ENCODE results near the gene ATP8A2.
"Not testable (repeated sequence)": the region's sequence is repeated elsewhere in the genome, so short reads cannot be mapped to it uniquely, and the experiment has no call there.

ATP8A2 gene

GRCh38 chr13:25548991-25549390 lies 177.2 kb downstream of the ATP8A2 start:
- DNase-seq (ENCODE audit: low spot score), result not testable (repeated sequence)

DNA sequence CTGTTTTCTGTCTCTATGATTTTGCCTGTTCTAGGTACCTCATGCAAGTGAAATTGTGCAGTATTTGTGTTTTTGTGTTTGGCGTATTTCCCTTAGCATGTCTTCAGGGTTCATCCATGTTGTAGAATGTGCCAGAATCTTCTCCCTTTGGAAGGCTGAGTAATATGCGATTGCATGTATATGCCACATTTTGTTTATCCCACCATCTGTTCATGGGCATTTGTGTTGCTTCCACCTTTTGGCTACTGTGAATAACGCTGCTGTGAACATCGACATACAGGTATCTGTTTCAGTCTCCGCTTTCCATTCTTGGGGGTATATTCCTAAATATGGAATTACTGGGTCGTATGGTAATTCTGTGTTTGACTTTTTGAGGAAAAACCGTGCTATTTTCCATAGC lies 190.0 kb downstream of the ATP8A2 start:
- no peak for DNase-seq (ENCODE audit: low spot score)

- DNase-seq (ENCODE audit: low spot score), result no peak
Measured at GRCh38 chr13:25570185-25570584, 198.4 kb downstream of the ATP8A2 start.

DNA sequence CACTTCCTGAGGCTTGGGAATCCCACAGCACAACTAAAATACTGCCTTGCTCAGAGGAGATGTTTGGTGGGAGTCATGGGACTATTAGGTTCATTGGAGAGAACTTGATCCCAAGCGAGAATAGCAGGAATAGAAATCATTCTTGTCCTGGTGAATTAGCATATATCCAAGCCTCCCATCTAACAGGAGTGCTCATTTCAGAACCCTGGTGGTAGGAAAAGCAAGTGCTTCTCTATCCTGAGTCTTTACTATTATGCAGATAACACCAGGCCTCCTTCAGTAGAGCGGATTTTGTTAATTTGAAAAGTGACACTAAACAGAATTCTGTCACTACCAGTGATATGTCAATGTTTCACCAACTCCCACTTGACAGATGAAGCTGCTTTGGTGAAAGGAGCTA lies 199.5 kb downstream of the ATP8A2 start:
- DNase-seq (ENCODE audit: low spot score), result no peak

GRCh38 chr13:25572171-25572570 lies 200.4 kb downstream of the ATP8A2 start:
- DNase-seq (ENCODE audit: low spot score), result not testable (repeated sequence)

GRCh38 chr13:25574437-25575411 lies 202.9 kb downstream of the ATP8A2 start:
- DNase-seq (ENCODE audit: low spot score), result peak; percentile 36

DNA sequence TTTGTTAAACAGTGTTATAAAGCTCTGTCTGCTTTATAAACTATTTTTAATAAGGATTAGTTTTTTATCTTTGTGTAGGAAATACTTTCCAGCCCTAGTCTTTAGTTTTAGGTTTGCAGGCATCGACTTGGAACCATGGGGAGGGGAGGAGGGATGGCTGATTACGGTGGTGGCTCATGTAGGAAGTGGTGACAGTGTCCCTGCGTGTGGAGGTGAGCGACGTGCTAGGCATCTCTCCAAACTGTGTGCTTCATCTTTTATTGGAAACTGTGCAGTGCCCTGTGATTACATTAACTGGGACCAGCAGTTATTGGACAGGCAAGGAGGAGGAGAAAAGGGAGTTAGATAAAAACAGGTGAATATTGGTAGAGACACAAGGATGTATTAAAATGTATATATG lies 203.8 kb downstream of the ATP8A2 start:
- DNase-seq (ENCODE audit: low spot score), result no peak

DNA sequence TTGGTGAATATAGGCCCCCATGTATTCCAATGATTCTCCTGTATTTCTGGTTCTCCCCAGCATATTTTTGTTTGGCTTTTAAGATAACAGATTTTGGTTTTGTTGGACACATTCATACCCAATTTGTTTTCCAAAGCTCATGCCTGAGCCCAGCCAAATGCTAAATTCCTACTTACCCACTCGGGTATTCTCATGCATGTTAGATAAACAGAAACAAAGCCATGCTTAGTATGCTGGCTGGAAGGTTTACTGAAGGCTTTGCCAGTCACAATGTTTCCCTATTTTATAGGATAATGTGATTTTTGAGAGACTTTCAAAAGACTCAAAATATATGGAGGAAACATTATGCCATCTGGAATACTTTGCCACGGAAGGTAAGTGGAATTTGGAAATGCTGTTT lies 206.8 kb downstream of the ATP8A2 start:
- no peak for DNase-seq (ENCODE audit: low spot score)

DNA sequence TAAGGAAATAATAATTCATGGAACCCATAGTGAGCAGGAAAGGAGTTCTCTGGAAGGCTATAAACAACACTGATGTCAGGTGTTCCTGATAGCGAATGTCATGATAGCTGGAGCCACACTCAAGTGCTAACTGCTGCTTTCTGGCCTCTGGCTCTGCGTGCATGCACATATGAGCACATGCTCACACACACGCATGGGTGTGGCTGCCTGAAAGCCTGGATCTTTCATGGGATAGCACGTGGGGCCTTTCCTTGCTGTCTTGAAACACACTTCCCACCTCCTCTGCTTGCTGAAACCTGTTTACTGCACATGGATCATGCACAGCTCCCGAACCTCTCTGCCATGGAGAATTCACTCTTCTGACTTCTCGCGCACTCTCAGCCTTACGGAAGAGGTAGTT lies 207.4 kb downstream of the ATP8A2 start:
- no peak for DNase-seq (ENCODE audit: low spot score)

DNA sequence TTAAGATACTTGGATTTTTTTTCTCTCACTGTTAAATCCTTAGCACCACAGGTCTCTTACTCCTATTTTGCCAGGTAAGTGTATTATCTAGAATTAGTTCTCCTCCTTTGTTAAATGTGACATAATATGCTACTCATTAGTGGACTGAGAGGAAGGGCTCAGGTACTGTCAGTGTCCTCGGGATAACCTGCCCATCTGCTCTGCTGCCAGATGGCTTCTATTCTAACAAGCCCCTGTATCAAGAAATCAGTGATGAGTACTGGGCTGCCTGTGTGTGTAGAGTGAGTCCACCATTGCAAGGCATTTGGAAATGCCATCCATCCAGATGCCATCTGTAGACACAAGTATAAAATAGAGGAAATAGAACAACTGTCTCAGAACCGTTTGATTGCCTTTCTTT lies 209.6 kb downstream of the ATP8A2 start:
- DNase-seq (ENCODE audit: low spot score), result no peak

GRCh38 chr13:25584087-25584486 lies 212.3 kb downstream of the ATP8A2 start:
- no peak for DNase-seq (ENCODE audit: low spot score)

GRCh38 chr13:25585000-25585399 lies 213.2 kb downstream of the ATP8A2 start:
- no peak for DNase-seq (ENCODE audit: low spot score)

DNA sequence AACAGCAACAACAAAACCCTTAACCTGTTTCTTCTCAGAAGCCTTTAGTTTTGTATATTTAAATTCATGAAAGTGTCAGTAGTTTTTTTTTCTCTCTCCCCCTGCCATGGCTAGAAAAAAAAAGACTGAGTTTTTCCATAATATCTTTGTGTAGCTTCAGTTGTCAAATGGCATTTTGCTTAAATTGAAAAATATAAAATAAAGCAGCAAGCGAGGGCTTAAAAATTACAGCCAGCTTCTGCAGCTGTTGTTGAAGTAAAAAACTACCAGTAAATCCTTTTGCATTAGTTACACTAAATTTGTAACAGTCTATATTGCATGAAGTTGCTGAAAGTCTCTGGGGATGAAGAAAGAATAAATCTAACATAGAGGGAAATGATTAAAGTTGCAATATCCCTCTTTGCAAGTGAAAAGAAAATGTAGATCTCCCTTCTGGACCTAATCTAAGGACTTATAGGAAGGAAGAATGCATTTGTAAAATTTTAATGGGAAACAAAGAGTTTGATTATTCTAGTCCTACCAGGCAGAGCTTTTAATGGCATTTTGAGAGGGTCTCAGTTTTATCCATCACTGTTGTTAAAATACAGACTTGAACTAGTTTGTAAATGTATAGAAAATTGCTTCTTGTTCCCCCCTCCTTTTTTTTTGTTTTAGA lies 215.7 kb downstream of the ATP8A2 start:
- DNase-seq (ENCODE audit: low spot score), result no peak

GRCh38 chr13:25588336-25589060 lies 216.7 kb downstream of the ATP8A2 start:
- DNase-seq (ENCODE audit: low spot score), result no peak

DNA sequence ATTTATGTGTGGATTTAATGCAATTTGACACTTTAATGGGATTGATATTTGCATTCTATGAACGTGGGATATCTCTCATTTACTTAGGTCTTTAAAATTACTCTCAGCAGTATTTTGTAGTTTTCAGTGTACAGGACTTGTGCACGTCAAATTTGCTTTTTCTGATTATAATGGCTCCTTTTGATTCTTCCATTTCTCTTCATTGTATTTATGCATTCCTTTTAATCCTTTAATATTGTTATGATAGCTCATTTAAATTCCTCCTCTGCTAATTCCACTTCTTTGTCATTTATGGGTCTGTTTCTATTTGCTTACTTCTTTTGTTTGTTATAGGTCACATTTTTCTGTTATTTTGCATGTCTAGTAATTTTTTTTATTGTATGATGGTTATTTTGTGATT lies 226.6 kb downstream of the ATP8A2 start:
- no peak for DNase-seq (ENCODE audit: low spot score)

GRCh38 chr13:25602176-25602575 lies 230.4 kb downstream of the ATP8A2 start:
- DNase-seq (ENCODE audit: low spot score), result no peak

- no peak for DNase-seq (ENCODE audit: low spot score)
Measured at GRCh38 chr13:25604106-25604505, 232.3 kb downstream of the ATP8A2 start.

- no peak for DNase-seq (ENCODE audit: low spot score)
Measured at GRCh38 chr13:25607096-25607495, 235.3 kb downstream of the ATP8A2 start.

DNA sequence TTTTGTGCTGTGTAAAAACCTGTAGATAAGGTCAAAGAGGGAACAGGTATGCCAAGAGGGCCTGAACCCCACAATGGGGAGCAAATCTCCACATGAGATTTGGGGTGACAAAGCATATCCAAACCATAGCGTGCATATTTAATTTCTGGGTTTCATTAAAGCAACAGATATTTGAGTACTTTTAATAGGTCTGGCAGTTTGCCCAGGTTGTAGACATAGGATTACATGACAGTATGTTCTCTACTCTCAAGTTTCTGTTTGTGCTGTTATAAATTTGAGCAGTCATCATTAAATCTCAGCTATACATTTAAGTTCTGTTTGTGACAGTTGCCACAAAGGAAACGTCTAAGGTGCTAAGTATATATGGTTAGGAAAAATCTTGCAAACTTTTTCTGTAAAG lies 236.4 kb downstream of the ATP8A2 start:
- no peak for DNase-seq (ENCODE audit: low spot score)

DNA sequence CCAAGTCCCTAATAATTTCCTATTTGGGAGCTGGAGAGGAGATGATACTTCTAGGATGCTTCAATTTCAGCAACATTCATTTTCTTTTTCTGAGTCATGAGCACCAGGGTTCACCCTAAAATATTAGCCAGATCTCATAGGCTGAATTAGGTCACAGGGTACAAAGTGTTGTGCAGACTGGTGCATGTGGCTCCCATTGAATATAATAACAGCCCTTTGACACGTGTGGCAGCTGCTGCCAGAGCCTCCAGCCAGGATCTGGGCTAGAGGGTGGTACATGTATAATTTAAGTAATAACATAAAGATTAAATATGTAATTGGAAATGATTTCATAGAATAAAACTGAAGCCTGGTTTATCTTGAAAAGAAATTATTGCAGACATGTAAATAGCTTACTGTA lies 244.9 kb downstream of the ATP8A2 start:
- no peak for DNase-seq (ENCODE audit: low spot score)

- DNase-seq (ENCODE audit: low spot score), result no peak
Measured at GRCh38 chr13:25619897-25620296, 248.1 kb downstream of the ATP8A2 start.

DNA sequence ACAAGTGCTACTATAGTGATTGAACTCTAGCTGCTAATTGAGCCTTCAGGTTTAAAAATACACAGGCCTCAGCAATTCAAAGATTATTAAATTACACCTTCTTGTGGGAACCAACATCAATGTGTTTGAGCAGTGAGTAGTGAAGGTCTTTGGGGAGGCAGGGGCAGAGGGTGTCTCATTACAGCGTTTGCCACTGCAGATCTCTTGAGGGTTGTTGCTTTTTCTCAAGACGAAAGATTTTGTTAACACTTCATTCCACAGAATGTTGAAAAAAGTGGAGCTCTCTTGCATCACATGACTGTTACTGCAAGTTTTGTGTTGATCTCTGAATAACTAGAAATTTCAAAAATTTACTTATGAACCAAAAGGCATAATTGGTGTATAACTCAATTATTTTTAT lies 253.6 kb downstream of the ATP8A2 start:
- DNase-seq (ENCODE audit: low spot score), result no peak
